Suprapubic skin (tissue), 4 donors: ENCODE results near the gene SMCO4.

Experiments used
- CTCF ChIP-seq, 2 donors: fragments of 200-600 bp in 1 of 2; fragments of 450-650 bp in 1 of 2; sonication (generic) in 1 of 2; IDR thresholded peaks; one replicate each; pipeline ENCODE4 v1.5.1; 2016 to 2019; ENCODE audit warnings: antibody characterized with exemption in 2 of 2, mild to moderate bottlenecking in 1 of 2, moderate library complexity in 1 of 2
- EP300 ChIP-seq: sonication (generic); formaldehyde crosslinking; IDR thresholded peaks from one replicate; pipeline ENCODE4 v1.6.1; 2017; ENCODE audit warnings: antibody characterized with exemption
- POLR2A ChIP-seq, 2 donors: fragments of 450-650 bp; IDR thresholded peaks; one replicate each; pipeline ENCODE4 v1.6.1; 2017; ENCODE audit warnings: antibody characterized with exemption in 2 of 2, mild to moderate bottlenecking in 2 of 2, moderate library complexity in 2 of 2
- POLR2AphosphoS5 ChIP-seq, 3 donors: sonication (generic); formaldehyde crosslinking; IDR thresholded peaks; one replicate each; pipeline ENCODE4 v1.6.1; 2017; ENCODE audit warnings: antibody characterized with exemption in 3 of 3

- TF ChIP-seq CTCF (IDR thresholded peaks at IDR 0.05), result no peak
- no peak for TF ChIP-seq POLR2A (IDR thresholded peaks at IDR 0.05)
- no peak for TF ChIP-seq POLR2AphosphoS5 (IDR thresholded peaks at IDR 0.05)
- TF ChIP-seq EP300, result no peak
These were observed 13.3 kb downstream of the SMCO4 start for GRCh38 chr11:93529707-93530467.
